Muscle layer of duodenum (tissue), 2 donors: ENCODE data around the gene OLR1.

Experiments
- H3K27ac ChIP-seq: one replicate; pipeline ENCODE4 v1.7.0; 2013; ENCODE audit warnings: mild to moderate bottlenecking, low read length
- H3K27me3 ChIP-seq: one replicate; pipeline ENCODE4 v1.7.0; 2013; ENCODE audit warnings: low read depth, mild to moderate bottlenecking, control low read depth, low read length
- H3K36me3 ChIP-seq, 2 donors: one replicate each; pipeline ENCODE4 v1.7.0; 2013; ENCODE audit warnings: low read length in 2 of 2, control low read depth in 1 of 2, mild to moderate bottlenecking in 1 of 2; ENCODE audit not compliant: insufficient read depth in 2 of 2, control insufficient read depth in 1 of 2
- H3K4me1 ChIP-seq, 2 donors: one replicate each; pipeline ENCODE4 v1.7.0; 2013; ENCODE audit warnings: low read length in 2 of 2, mild to moderate bottlenecking in 2 of 2, control low read depth in 1 of 2, moderate library complexity in 1 of 2; ENCODE audit not compliant: insufficient read depth in 2 of 2, control insufficient read depth in 1 of 2
- H3K4me3 ChIP-seq, 2 donors: one replicate each; pipeline ENCODE4 v1.7.0; 2013; ENCODE audit warnings: low read length in 2 of 2, low read depth in 1 of 2, mild to moderate bottlenecking in 1 of 2
- H3K9me3 ChIP-seq, 2 donors: one replicate each; pipeline ENCODE4 v1.7.0; 2013; ENCODE audit warnings: low read length in 2 of 2, control low read depth in 1 of 2, mild to moderate bottlenecking in 1 of 2; ENCODE audit not compliant: control insufficient read depth in 1 of 2
- donor health status: healthy.

Gene OLR1

DNA sequence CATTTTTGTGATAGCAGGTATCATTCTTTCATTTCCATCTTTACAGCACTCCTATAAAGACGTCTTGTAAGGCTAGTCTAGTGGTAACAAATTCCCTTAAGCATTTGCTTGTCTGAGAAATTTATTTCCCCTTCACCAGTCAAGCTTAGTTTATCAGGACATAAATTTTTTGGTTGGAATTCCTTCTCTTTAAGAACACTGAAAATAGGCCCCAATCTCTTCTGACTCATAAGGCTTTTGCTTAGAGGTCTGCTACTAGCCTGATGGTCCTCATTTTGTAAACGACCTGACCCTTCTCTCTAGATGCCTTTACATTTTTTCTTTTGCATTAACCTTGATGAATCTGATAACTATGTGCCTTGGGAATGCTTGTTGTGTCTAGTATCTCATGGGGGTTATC, 20.3 kb downstream of the OLR1 start:
- Histone ChIP-seq H3K36me3 (no peaks in the 10 kb centered on the region), H3K4me1 (peaks cover 0 to 3% of the 10 kb centered on the region in 2 donors), H3K9me3 (no peaks in the 10 kb centered on the region), H3K27me3 (no peaks in the 10 kb centered on the region), H3K27ac (no peak overlapping the region), H3K4me3 (no peak overlapping the region)

GRCh38 chr12:10147714-10148403, 24.1 kb downstream of the OLR1 start:
- Histone ChIP-seq H3K36me3 (no peaks in the 10 kb centered on the region), H3K9me3 (no peaks in the 10 kb centered on the region)

GRCh38 chr12:10142976-10143589, 28.8 kb downstream of the OLR1 start:
- Histone ChIP-seq H3K9me3 (no peaks in the 10 kb centered on the region), H3K36me3 (no peaks in the 10 kb centered on the region), H3K4me1 (no peaks in the 10 kb centered on the region), H3K27me3 (no peaks in the 10 kb centered on the region), H3K4me3 (no peak overlapping the region), H3K27ac (no peak overlapping the region)

More at GRCh38 chr12:10147714-10148403, 24.1 kb downstream of the OLR1 start:
- Histone ChIP-seq H3K4me1 (peaks cover 0 to under 1% of the 10 kb centered on the region in 2 donors), H3K4me3 (no peak overlapping the region), H3K27me3 (no peaks in the 10 kb centered on the region), H3K27ac (no peak overlapping the region)

DNA sequence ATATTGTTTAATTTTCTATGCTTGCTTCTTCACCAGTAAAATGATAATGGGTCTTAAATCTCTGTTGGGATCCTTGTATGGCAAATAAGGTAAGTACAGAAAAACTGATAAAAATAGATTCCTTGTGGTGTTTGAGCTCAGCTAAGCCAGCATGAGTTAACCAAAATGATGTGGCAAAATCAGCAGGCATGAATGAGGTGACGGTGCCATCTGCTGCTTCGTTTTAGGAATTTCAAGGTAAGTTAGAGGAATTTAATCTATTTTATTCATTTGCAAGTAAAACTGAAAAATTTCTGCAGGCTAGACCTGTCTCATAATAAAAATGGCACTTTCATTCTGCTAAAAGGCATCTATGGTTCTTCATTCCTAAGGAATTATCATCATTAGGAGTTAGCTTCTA, 31.9 kb downstream of the OLR1 start:
- no peaks in the 10 kb centered on the region for H3K27me3 ChIP-seq
- H3K27ac ChIP-seq: no peak overlapping the region
- no peak overlapping the region for H3K4me3 ChIP-seq
- no peaks in the 10 kb centered on the region for H3K9me3 ChIP-seq
- no peaks in the 10 kb centered on the region for H3K4me1 ChIP-seq
- no peaks in the 10 kb centered on the region for H3K36me3 ChIP-seq

GRCh38 chr12:10136637-10137205, 35.2 kb downstream of the OLR1 start:
- no peaks in the 10 kb centered on the region for H3K36me3 ChIP-seq
- no peaks in the 10 kb centered on the region for H3K9me3 ChIP-seq
- H3K27me3 ChIP-seq: no peaks in the 10 kb centered on the region
- H3K4me1 ChIP-seq: no peaks in the 10 kb centered on the region
- no peak overlapping the region for H3K27ac ChIP-seq
- H3K4me3 ChIP-seq: no peak overlapping the region

- no peak overlapping the region for H3K27ac ChIP-seq
- H3K9me3 ChIP-seq: no peaks in the 10 kb centered on the region
- no peaks in the 10 kb centered on the region for H3K4me1 ChIP-seq
- no peak overlapping the region for H3K4me3 ChIP-seq
- no peaks in the 10 kb centered on the region for H3K27me3 ChIP-seq
- H3K36me3 ChIP-seq: no peaks in the 10 kb centered on the region
Measured at GRCh38 chr12:10135126-10135525, 36.8 kb downstream of the OLR1 start.

GRCh38 chr12:10132850-10133370, 39.0 kb downstream of the OLR1 start:
- Histone ChIP-seq H3K9me3 (no peaks in the 10 kb centered on the region), H3K27me3 (no peaks in the 10 kb centered on the region), H3K27ac (no peak overlapping the region), H3K4me3 (no peak overlapping the region), H3K4me1 (no peaks in the 10 kb centered on the region), H3K36me3 (no peaks in the 10 kb centered on the region)

DNA sequence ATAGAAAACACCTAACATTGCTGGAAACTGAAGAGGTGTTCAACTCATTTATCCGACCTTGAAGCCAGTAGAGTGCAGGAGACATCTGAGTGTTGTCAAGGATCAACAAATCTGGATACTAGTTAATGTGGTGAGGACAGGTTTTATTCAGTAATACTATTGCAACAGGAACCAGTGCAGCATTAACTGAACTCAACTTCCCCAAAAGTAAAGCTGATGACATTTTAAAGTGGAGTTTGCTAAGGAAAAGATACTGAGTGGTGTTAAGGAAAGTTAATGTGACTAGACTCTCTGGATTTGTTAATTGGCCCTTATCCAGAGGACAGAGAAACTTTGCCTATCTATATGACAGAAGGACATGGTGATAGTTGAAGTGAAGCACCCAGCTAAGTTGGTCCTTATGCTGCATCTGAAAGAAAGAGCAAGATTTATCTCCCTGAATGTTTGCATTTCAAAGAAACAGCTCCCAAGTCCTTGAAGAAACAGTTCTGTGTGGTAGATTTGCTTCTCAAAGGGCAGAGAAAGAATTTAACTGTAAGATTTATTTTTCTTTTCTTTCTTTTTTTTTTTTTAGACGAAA, 40.7 kb downstream of the OLR1 start:
- H3K4me3 ChIP-seq: no peak overlapping the region
- no peaks in the 10 kb centered on the region for H3K27me3 ChIP-seq
- no peaks in the 10 kb centered on the region for H3K4me1 ChIP-seq
- no peaks in the 10 kb centered on the region for H3K36me3 ChIP-seq
- peak overlapping the region; percentile 62 for H3K27ac ChIP-seq
- no peaks in the 10 kb centered on the region for H3K9me3 ChIP-seq

DNA sequence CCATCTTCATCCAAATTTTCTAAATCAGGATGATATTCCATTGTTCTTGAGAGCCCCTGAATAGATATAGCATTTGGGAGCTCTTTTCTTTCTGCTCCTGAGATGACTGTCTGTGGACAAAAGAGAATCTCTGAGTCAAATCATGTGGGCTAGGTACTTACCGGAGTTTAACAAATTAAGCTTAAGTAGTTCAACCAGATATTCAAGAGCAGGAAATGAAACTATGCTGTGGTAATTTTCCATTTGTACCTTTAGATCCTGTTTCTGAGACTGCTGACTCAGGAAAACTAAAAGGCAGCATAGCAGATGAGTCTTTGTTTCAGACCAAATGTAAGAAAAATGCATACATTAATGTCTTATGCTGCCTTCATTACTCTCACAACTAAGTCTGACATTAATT, 41.9 kb downstream of the OLR1 start, which contains the start of gene CLEC7A:
Gene CLEC7A (minus strand): TSS at position 158 of the 400 bp plus-strand sequence. CDS start 117 bp downstream, at position 41.
- Histone ChIP-seq H3K4me3 (no peak within 1 kb of the TSS), H3K27me3 (no peaks in the 10 kb centered on the region), H3K4me1 (no peaks in the 10 kb centered on the region), H3K36me3 (no peaks in the 10 kb centered on the region), H3K9me3 (no peaks in the 10 kb centered on the region), H3K27ac (peak within 1 kb of the TSS; percentile 62)

DNA sequence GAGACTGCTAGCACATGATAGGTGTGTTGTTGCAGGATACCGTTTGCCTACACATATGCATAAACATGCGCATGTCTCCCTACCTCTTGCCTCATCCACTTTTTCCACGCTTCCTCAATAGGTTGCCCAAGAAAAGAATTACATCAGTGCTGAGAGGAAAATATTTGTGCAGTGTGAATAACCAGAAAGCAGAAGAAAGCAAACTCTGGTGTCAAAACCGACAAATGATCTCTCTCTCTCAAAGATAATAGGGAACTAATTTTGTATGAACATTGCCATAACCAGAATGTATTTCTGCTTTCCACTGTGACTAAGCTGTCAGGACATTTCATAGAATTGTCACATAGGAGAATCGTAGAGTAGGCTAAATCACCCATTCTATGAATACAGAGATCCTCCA, 43.2 kb downstream of the OLR1 start:
- peak overlapping the region in 1 of 2 donors; percentile 3 for H3K4me3 ChIP-seq
- H3K4me1 ChIP-seq: no peaks in the 10 kb centered on the region
- H3K27ac ChIP-seq: peak overlapping the region; percentile 80
- H3K9me3 ChIP-seq: no peaks in the 10 kb centered on the region
- H3K27me3 ChIP-seq: no peaks in the 10 kb centered on the region
- no peaks in the 10 kb centered on the region for H3K36me3 ChIP-seq

DNA sequence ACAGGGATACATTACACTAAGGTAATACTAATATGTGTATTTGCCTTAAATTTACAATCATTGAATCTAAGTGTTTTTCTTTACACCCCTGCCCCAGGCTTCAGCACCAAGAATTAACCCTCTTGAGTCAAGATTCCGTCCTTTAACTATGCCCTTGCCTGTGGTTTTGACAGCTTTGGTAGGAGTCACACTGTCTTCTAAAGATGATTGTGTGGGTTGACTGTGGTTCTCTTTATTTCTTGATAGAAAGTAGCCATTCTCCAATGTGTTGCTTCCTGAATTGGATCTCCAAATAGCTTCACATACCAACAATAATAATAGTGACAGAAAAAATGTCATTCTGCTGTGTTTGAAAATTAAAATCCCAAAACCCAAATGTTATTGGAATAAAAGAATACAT, 45.5 kb downstream of the OLR1 start:
- Histone ChIP-seq H3K27ac (no peak overlapping the region), H3K27me3 (no peaks in the 10 kb centered on the region), H3K36me3 (no peaks in the 10 kb centered on the region)

More for the DNA sequence above, 45.5 kb downstream of the OLR1 start:
- no peaks in the 10 kb centered on the region for H3K9me3 ChIP-seq
- H3K4me1 ChIP-seq: no peaks in the 10 kb centered on the region
- no peak overlapping the region for H3K4me3 ChIP-seq
